ENCODE measurements around the gene KANSL3. TPM values are rescaled to one million over a fixed set of nuclear protein-coding genes. Genes with fewer than 3 reads are reported as not detected.

The KANSL3 gene
- total and polyA plus RNA-seq, 2 donors, result 34.7 to 44.4 TPM

- DNase-seq (ENCODE audit: extremely low spot score), result no peak
- Histone ChIP-seq H3K4me3 (ENCODE audit: low read depth, low read length) (no peak overlapping the region), H3K4me1 (ENCODE audit: insufficient read depth) (no peaks in the 10 kb centered on the region), H3K27ac (ENCODE audit: low read depth) (no peak overlapping the region), H3K36me3 (ENCODE audit: insufficient read depth) (peaks cover 5% of the 10 kb centered on the region)
- 85% methylated on average over 8 of the region's 8 CpGs for WGBS
Measured at GRCh38 chr2:96546797-96547196, 91.3 kb downstream of the KANSL3 start.

DNA sequence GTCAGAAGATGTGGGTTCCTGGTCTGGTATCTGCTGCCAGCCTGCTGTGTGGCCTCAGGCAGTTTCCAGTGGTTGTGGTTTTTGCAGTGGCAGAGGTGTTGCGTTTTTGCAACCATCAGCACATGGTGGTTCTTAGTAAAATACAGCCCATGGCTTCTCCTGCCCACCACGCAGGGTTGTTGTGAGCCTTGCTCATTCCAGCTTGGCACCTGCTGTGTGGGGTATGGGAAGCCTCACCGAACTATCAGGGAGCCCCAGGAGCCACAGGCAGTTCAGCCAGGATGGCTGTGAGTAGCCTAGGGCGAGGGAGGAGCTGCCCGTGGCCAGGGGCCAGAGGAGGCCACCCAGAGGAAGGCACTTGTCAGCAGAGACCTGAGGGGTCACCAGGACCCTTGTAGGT lies 91.8 kb downstream of the KANSL3 start:
- H3K4me3 ChIP-seq (ENCODE audit: low read depth, low read length), result no peak overlapping the region
- DNase-seq (ENCODE audit: extremely low spot score), result no peak
- H3K36me3 ChIP-seq (ENCODE audit: insufficient read depth), result peaks cover 5% of the 10 kb centered on the region
- H3K4me1 ChIP-seq (ENCODE audit: insufficient read depth), result no peaks in the 10 kb centered on the region
- H3K27ac ChIP-seq (ENCODE audit: low read depth), result no peak overlapping the region
- WGBS, result 93% methylated on average over 5 of the region's 5 CpGs

Other genes with a start within 250 kb of the KANSL3 start
- gene NEURL3, start 133.0 kb downstream of the KANSL3 start, total RNA-seq, result not detected
- 0.04 TPM for gene NEURL3, start 133.0 kb downstream of the KANSL3 start, polyA plus RNA-seq
- 10.7 TPM for gene ARID5A, start 101.6 kb downstream of the KANSL3 start, total RNA-seq
- 50.8 TPM for gene ARID5A, start 101.6 kb downstream of the KANSL3 start, polyA plus RNA-seq
- 0.58 TPM for gene FER1L5, start 4.5 kb upstream of the KANSL3 start, total RNA-seq
- gene FER1L5, start 4.5 kb upstream of the KANSL3 start, polyA plus RNA-seq, result 0.01 TPM
- gene LMAN2L, start 101.8 kb upstream of the KANSL3 start, total RNA-seq, result 29.9 TPM
- gene LMAN2L, start 101.8 kb upstream of the KANSL3 start, polyA plus RNA-seq, result 23.5 TPM
- 5.8 TPM for gene CNNM4, start 122.6 kb upstream of the KANSL3 start, total RNA-seq
- 4.8 TPM for gene CNNM4, start 122.6 kb upstream of the KANSL3 start, polyA plus RNA-seq
- 18.0 TPM for gene CNNM3, start 178.0 kb upstream of the KANSL3 start, total RNA-seq
- gene CNNM3, start 178.0 kb upstream of the KANSL3 start, polyA plus RNA-seq, result 14.6 TPM
- gene ANKRD23, start 205.7 kb upstream of the KANSL3 start, total RNA-seq, result 2.6 TPM
- 5.1 TPM for gene ANKRD23, start 205.7 kb upstream of the KANSL3 start, polyA plus RNA-seq
- 5.8 TPM for gene ANKRD39, start 219.7 kb upstream of the KANSL3 start, total RNA-seq
- 18.8 TPM for gene ANKRD39, start 219.7 kb upstream of the KANSL3 start, polyA plus RNA-seq
- 27.4 TPM for gene SEMA4C, start 231.8 kb upstream of the KANSL3 start, total RNA-seq
- 80.1 TPM for gene SEMA4C, start 231.8 kb upstream of the KANSL3 start, polyA plus RNA-seq